H54 (cell line): ENCODE measurements around the gene DROSHA.

ENCODE experiments used
- DNase-seq: peaks from one replicate; pipeline ENCODE4 v3.0.0; 2011; ENCODE audit warnings: low spot score, mixed read lengths; ENCODE audit not compliant: insufficient read length
- FAIRE-seq: peaks from 3 replicates; lab custom pipeline; 2011; peaks lifted over from hg19 to GRCh38; lab: Jason Lieb, UNC
- POLR2A ChIP-seq: IDR thresholded peaks from 2 replicates; pipeline ENCODE4 v1.6.1; 2011; ENCODE audit warnings: low read depth, mild to moderate bottlenecking, low read length

The DROSHA gene

GRCh38 chr5:31496301-31496700 is 35.6 kb downstream of the DROSHA start:
- FAIRE-seq (no peak), DNase-seq (no peak)
- TF ChIP-seq POLR2A = no peak

DNA sequence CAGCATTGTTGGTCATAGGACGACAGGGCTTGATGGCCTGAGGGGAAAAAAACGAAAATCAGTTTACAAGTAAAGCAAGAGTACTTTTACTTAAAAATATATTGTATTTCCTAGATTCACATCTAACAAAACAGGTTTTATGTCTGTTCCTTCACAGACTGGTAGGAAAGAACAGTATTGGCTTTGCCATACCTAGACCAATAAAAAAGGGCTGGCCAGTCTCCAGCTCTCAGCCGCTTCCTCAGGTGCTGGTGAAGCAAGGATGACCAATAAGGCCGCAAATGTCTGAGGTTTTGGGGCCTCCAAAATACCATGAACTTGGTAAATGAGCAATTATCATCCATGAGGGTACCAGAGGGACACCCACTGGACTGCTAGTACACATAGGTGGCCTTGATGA is 36.6 kb downstream of the DROSHA start:
- FAIRE-seq = no peak
- no peak for TF ChIP-seq POLR2A
- no peak for DNase-seq

DNA sequence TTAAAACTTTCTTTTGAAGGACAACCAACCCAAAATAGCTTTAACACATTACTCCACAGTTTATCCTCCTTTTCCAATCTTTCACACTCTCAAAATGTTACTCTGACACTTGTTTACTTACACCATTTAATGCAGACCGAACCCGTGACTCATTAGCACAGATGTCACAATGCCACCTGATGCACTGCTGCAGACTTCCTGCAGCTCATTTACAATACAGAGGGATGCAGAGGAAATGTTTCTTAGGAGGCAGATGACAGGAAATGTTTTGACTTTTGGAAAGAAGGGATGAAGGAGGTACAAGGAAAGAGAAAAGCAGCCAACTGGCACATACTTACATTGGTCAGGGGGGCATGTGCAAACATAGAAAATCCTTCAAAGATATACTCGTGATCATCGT is 39.0 kb downstream of the DROSHA start:
- no peak for DNase-seq

GRCh38 chr5:31487506-31487905 is 44.4 kb downstream of the DROSHA start:
- no peak for TF ChIP-seq POLR2A
- FAIRE-seq (no peak), DNase-seq (no peak)

More for the DNA sequence above, 39.0 kb downstream of the DROSHA start:
- FAIRE-seq = no peak
- TF ChIP-seq POLR2A = no peak

GRCh38 chr5:31486441-31486840 is 45.5 kb downstream of the DROSHA start:
- FAIRE-seq = peak; percentile 60
- no peak for TF ChIP-seq POLR2A
- no peak for DNase-seq

- no peak for TF ChIP-seq POLR2A
- FAIRE-seq (no peak), DNase-seq (no peak)
Observed at GRCh38 chr5:31485376-31486207, 46.3 kb downstream of the DROSHA start.

DNA sequence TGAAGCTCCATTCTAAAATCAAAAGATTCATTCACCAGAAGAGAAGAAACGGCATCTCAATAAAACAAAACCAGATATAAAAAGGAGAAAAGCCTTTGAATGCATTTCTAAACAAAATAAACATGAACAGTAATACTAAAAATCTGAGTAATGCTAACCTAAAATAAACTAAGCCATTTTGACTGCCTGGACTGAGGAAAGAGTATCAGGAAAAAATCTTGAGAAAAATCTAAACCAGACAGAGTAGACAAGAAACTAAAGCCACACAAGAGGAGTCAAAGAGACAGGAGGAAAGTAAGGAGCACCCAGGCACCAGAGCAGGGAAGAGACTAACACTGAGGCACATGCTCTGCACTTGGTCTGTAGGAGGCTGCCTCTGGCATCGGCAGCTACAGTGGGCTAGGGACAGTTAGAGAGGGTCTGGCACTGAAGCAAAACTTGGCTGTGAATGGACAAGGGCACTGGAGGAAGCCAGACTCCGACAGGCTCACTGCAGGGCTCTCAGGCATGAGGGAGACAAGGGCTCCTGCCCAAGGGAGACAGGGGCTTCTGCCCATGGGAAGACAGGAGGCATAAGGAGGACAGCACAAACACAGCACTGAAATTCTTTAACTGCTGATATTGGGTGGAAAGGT is 50.2 kb downstream of the DROSHA start:
- DNase-seq (no peak), FAIRE-seq (no peak)
- no peak for TF ChIP-seq POLR2A

GRCh38 chr5:31479706-31480105 is 52.2 kb downstream of the DROSHA start:
- DNase-seq (no peak), FAIRE-seq (no peak)
- TF ChIP-seq POLR2A = no peak

GRCh38 chr5:31478901-31479300 is 53.0 kb downstream of the DROSHA start:
- DNase-seq = no peak
- no peak for FAIRE-seq
- TF ChIP-seq POLR2A = no peak

- FAIRE-seq (no peak), DNase-seq (no peak)
- TF ChIP-seq POLR2A = no peak
Observed at GRCh38 chr5:31477971-31478370, 53.9 kb downstream of the DROSHA start.

DNA sequence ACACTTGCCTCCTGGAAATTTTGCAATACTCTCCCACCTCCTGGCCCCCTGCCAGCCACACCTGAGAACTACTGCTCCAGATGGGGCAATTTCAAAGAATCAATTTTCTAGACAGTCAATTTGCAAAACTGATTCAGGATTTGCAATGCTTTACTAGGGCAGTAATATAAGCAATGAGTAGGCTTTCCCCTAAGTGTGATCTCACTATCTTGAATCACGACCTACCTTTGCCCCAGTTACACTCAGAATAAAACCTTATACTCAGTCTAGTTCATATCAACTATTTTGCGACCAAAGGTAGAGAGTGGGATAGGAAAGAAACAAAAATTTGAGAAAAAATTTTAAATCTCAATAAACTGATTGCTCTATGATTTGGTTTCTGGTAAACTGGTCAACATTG is 54.4 kb downstream of the DROSHA start:
- TF ChIP-seq POLR2A = no peak
- FAIRE-seq (no peak), DNase-seq (no peak)

DNA sequence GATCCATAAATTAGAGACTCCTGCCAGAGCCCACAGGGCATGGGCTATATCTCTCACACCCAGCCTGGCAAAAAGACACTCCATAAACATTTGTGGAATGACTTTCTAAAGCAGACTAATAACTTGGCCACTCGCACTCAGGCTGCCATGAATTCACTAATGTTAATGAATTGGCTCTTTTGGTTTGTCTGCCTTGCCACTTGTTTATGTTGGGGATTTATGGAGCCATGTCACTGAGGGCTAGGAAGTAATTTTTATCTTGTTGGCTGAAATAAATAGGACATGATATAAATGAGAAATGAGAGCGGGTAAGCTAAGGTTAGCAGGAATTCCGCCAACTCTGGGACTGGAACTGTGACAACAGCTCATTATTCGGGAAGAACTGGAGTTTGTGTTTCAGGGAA is 55.2 kb downstream of the DROSHA start:
- no peak for TF ChIP-seq POLR2A
- FAIRE-seq (peak; percentile 67), DNase-seq (no peak)

- FAIRE-seq = no peak
- TF ChIP-seq POLR2A = no peak
Observed at GRCh38 chr5:31471916-31472315, 60.0 kb downstream of the DROSHA start.

DNA sequence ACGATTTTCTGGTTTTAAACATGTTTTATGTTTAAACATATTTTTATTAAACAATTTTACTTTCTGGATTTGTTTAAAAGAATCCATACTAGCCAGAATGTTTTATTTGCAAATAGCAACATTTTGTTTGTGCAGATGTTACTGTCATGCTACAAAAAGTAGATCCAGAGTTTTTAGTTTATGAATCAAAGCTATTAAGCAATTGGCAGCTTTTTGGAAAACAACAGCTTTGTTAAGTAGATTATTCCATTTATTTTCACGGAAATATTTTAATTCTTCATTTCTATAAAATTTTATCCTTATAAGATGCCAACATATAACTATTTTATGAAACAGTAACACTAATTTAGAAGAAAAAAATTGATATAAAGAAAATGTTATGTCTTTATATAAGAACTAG is 60.9 kb downstream of the DROSHA start:
- DNase-seq (no peak), FAIRE-seq (no peak)
- TF ChIP-seq POLR2A = no peak

More at GRCh38 chr5:31471916-31472315, 60.0 kb downstream of the DROSHA start:
- DNase-seq = no peak

- no peak for TF ChIP-seq POLR2A
- DNase-seq = peak; percentile 10
- FAIRE-seq = peak; percentile 85
Observed at GRCh38 chr5:31470608-31471007, 61.3 kb downstream of the DROSHA start.

DNA sequence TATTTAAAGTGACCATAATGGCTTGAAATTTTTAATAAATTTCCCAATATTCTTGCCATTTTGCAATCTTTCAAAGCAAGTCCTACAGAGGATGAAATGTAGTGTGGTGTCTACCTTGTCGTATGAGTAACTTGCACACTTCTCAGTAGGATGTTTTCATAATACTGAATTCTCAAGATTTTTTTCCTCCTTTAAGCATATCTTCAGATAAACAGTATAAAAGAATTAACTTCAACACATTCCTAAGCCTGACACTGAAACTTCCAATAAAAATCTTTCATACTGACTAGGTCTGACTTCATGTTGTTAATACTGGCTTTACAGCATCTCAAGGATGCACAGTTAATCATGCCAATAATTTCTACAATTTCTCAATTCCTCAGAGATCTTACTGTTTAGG is 62.0 kb downstream of the DROSHA start:
- FAIRE-seq (no peak), DNase-seq (no peak)
- TF ChIP-seq POLR2A = no peak
